Cardiac muscle cell (in vitro differentiated cells and primary cell): ENCODE measurements around the gene NRP1. TPM values are rescaled to one million over a fixed set of nuclear protein-coding genes. Genes with fewer than 3 reads are reported as not detected.

Experiments used
- DNase-seq, 2 donors: peaks; one replicate each; pipeline versions ENCODE4 v3.0.0 to v3.0.0-alpha.2; 2010 to 2017; ENCODE audit warnings: low read depth in 1 of 2, low spot score in 1 of 2
- H3K27ac ChIP-seq: fragments of 200-600 bp; sonication (generic); 2 replicates; pipeline ENCODE4 v1.5.1; 2016
- H3K27me3 ChIP-seq: fragments of 200-600 bp; sonication (generic); 2 replicates; pipeline ENCODE4 v1.6.0; 2016; ENCODE audit warnings: control low read depth
- H3K36me3 ChIP-seq: fragments of 200-600 bp; sonication (generic); 2 replicates; pipeline ENCODE4 v1.5.1; 2016; ENCODE audit warnings: control low read depth
- H3K4me1 ChIP-seq: fragments of 200-600 bp; sonication (generic); 2 replicates; pipeline ENCODE4 v1.8.1; 2017; ENCODE audit warnings: low read depth, mild to moderate bottlenecking, mixed run types
- H3K4me3 ChIP-seq: fragments of 200-600 bp; sonication (generic); 2 replicates; pipeline ENCODE4 v1.5.1; 2016; ENCODE audit warnings: mild to moderate bottlenecking
- H3K9me3 ChIP-seq: fragments of 200-600 bp; sonication (generic); 2 replicates; pipeline ENCODE4 v1.5.1; 2017; ENCODE audit warnings: low read depth, mild to moderate bottlenecking, control low read depth
- polyA plus RNA-seq: library from polyadenylated mRNA; unstranded; fragments of >200 nt; fragmentation: Nextera tagmentation; extraction: Ambion mirVana; gene quantifications from 2 replicates; pipeline ENCODE4 v1.2.1, GENCODE V29; 2016
- total RNA-seq: library from RNA; depleted of rRNA; stranded (reverse); fragments of >200 nt; gene quantifications from 2 replicates; pipeline ENCODE4 v1.2.3, GENCODE V29; 2016
- TF ChIP-seq, protein P1 (sequence below): IDR thresholded peaks from 2 replicates; pipeline ENCODE4 v1.5.1; 2012; ENCODE audit warnings: low read depth, mild to moderate bottlenecking, low read length

NRP1 gene
- total and polyA plus RNA-seq, 2 experiments from 2014 or later: 145 to 327 TPM

DNA sequence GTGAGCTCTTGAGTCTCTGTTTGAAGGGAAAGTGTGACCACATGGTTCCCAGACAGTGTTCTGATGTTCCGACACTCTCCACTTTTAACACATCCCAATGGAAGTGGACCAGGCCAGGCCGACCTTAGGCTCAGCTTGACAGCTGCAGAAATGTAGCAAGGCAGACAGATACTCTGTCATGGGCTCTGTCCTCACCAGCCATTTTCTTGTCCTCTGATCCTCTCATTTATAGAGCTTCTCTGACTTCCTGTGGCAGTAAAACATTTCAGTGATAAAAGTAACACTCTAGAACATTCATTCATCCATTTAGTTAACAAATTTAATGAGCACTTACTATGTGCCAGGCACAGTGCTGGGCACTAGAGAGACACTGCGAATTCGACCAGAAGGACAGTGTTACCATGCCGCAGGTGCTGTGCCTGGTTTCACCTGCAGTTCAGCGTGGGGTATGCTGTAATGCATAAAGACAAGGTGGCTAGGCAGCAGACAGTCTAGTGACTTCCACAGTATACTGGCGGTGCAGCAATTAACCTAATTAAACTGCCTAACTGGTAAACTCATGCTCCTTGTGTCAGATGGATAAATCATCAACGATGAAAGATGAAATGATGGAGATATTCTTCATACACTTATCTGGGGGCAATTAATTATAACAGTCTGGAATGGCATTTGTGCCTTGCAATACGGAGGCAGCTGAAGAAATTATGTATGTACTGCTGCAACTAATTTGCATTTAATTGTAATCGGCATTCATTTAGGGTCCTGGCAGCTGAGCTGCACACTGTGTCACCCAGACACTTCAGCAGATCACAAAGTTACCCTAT, 188.1 kb downstream of the NRP1 start:
- Histone ChIP-seq H3K4me1 (no peaks in the 10 kb centered on the region), H3K9me3 (no peaks in the 10 kb centered on the region), H3K27ac (no peak overlapping the region), H3K4me3 (no peak overlapping the region), H3K27me3 (no peaks in the 10 kb centered on the region), H3K36me3 (no peaks in the 10 kb centered on the region)
- DNase-seq: no peak
- TF ChIP-seq, protein P1, sequence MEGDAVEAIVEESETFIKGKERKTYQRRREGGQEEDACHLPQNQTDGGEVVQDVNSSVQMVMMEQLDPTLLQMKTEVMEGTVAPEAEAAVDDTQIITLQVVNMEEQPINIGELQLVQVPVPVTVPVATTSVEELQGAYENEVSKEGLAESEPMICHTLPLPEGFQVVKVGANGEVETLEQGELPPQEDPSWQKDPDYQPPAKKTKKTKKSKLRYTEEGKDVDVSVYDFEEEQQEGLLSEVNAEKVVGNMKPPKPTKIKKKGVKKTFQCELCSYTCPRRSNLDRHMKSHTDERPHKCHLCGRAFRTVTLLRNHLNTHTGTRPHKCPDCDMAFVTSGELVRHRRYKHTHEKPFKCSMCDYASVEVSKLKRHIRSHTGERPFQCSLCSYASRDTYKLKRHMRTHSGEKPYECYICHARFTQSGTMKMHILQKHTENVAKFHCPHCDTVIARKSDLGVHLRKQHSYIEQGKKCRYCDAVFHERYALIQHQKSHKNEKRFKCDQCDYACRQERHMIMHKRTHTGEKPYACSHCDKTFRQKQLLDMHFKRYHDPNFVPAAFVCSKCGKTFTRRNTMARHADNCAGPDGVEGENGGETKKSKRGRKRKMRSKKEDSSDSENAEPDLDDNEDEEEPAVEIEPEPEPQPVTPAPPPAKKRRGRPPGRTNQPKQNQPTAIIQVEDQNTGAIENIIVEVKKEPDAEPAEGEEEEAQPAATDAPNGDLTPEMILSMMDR: no peak

- no peak overlapping the region for H3K4me3 ChIP-seq
- no peak overlapping the region for H3K27ac ChIP-seq
- TF ChIP-seq, protein P1: no peak
- peak in 1 of 2 donors; percentile 47 for DNase-seq
- no peaks in the 10 kb centered on the region for H3K36me3 ChIP-seq
- H3K27me3 ChIP-seq: no peaks in the 10 kb centered on the region
- H3K4me1 ChIP-seq: no peaks in the 10 kb centered on the region
- H3K9me3 ChIP-seq: no peaks in the 10 kb centered on the region
These were observed 188.8 kb downstream of the NRP1 start for GRCh38 chr10:33145451-33146188.

DNA sequence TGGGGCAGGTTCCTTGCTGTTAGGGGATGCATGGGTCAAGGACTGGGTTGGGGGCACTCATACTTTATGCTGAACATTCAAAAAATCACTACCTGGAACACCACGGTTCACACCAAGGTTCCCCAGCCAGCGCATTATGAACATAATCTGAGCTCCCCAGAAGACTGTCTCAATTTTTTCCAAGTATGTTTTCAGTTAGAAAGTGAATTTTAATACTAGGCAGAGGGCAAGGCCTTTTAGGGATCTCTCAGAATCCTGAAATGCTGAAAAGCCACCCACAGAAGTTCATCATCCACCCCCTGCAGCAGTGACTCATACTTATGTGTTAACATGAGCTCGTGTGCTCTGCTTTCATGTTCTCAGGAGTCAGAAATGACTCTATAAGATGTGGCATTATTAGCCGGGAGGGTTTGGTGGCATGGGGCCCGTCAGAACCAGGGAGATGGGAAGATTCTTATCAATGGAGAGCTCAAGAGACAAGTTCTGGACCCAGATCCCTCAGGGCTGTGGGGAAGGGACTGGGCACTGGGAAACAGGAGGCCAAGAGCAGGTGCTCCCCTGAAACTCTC, 191.2 kb downstream of the NRP1 start:
- DNase-seq: peak in 1 of 2 donors; percentile 78
- TF ChIP-seq, protein P1: no peak
- Histone ChIP-seq H3K4me3 (no peak overlapping the region), H3K27me3 (no peaks in the 10 kb centered on the region), H3K27ac (no peak overlapping the region), H3K36me3 (no peaks in the 10 kb centered on the region), H3K4me1 (no peaks in the 10 kb centered on the region), H3K9me3 (no peaks in the 10 kb centered on the region)

GRCh38 chr10:33142295-33142694, 192.2 kb downstream of the NRP1 start:
- no peaks in the 10 kb centered on the region for H3K9me3 ChIP-seq
- TF ChIP-seq, protein P1: no peak
- no peaks in the 10 kb centered on the region for H3K36me3 ChIP-seq
- no peak overlapping the region for H3K4me3 ChIP-seq
- H3K4me1 ChIP-seq: no peaks in the 10 kb centered on the region
- no peaks in the 10 kb centered on the region for H3K27me3 ChIP-seq
- peak in 1 of 2 donors; percentile 54 for DNase-seq
- no peak overlapping the region for H3K27ac ChIP-seq

DNA sequence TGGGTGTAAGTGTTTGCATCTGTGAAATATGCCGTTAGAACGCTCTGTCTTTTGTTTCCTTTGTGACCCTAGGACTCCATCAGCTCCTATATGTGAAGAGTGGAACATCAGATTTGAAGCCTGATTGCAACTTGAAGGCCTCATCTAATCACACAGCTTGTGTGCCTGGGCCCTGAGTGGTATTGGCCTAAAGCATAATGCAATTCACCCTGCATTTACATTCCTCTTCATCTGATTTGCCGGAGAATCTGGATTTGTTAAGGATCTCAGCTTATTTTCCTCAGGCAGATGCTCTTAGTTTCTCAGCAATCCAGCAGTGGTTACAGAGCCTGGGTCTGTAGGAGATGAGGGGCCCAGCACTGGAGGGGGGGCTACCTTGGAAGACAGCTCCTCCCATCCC, 193.2 kb downstream of the NRP1 start:
- Histone ChIP-seq H3K36me3 (no peaks in the 10 kb centered on the region), H3K4me1 (no peaks in the 10 kb centered on the region), H3K9me3 (no peaks in the 10 kb centered on the region), H3K27ac (no peak overlapping the region), H3K27me3 (no peaks in the 10 kb centered on the region), H3K4me3 (no peak overlapping the region)
- DNase-seq: no peak
- TF ChIP-seq, protein P1: no peak
